HG03175 (cell line): Measurements from ENCODE around the gene MAB21L4.
"Not testable (repeated sequence)": the region's sequence is repeated elsewhere in the genome, so short reads cannot be mapped to it uniquely, and the experiment has no call there.

Source experiments
- ATAC-seq: cut with Tn5 transposase; IDR thresholded peaks from one replicate; pipeline ENCODE4 v1.9.1; 2021; ENCODE audit warnings: mild to moderate bottlenecking, moderate library complexity; ENCODE audit not compliant: unreplicated experiment

Gene MAB21L4

GRCh38 chr2:240846309-240846708, 49.6 kb downstream of the MAB21L4 start:
- ATAC-seq: not testable (repeated sequence)

- ATAC-seq: no peak
Measured at GRCh38 chr2:240840435-240841060, 55.4 kb downstream of the MAB21L4 start.

- ATAC-seq: no peak
Measured at GRCh38 chr2:240839152-240840143, 56.5 kb downstream of the MAB21L4 start.

- no peak for ATAC-seq
Measured at GRCh38 chr2:240837621-240838020, 58.3 kb downstream of the MAB21L4 start.

GRCh38 chr2:240836781-240837467, 59.0 kb downstream of the MAB21L4 start:
- no peak for ATAC-seq
